Smooth muscle cell (in vitro differentiated cells): Measurements from ENCODE around the gene TSPAN18. TPM values are rescaled to one million over a fixed set of nuclear protein-coding genes. Genes with fewer than 3 reads are reported as not detected.

Experiments
- DNase-seq: peaks from one replicate; lab custom pipeline; 2025; ENCODE audit not compliant: unreplicated experiment; lab: John Stamatoyannopoulos, UW
- H2AFZ ChIP-seq: fragments of 200-600 bp; sonication (generic); 2 replicates; pipeline ENCODE4 v1.6.0; 2016; ENCODE audit warnings: antibody characterized with exemption, low read depth, mild to moderate bottlenecking
- H3F3A ChIP-seq: fragments of 200-600 bp; sonication (generic); 2 replicates; pipeline ENCODE4 v1.6.0; 2017; ENCODE audit warnings: antibody characterized with exemption, low read depth
- H3K27ac ChIP-seq: fragments of 200-600 bp; sonication (generic); 2 replicates; pipeline ENCODE4 v1.5.1; 2016; ENCODE audit warnings: low read depth, mild to moderate bottlenecking
- H3K27me3 ChIP-seq: fragments of 200-600 bp; sonication (generic); 2 replicates; pipeline ENCODE4 v1.6.1; 2016; ENCODE audit warnings: low read depth, mild to moderate bottlenecking
- H3K36me3 ChIP-seq: fragments of 200-600 bp; sonication (generic); 2 replicates; pipeline ENCODE4 v1.5.1; 2016; ENCODE audit warnings: low read depth
- H3K4me1 ChIP-seq: fragments of 200-600 bp; sonication (generic); 2 replicates; pipeline ENCODE4 v1.5.1; 2016; ENCODE audit warnings: low read depth
- H3K4me2 ChIP-seq: fragments of 200-600 bp; sonication (generic); 2 replicates; pipeline ENCODE4 v1.6.0; 2016; ENCODE audit warnings: mild to moderate bottlenecking
- H3K4me3 ChIP-seq: fragments of 200-600 bp; sonication (generic); 2 replicates; pipeline ENCODE4 v1.5.1; 2016; ENCODE audit warnings: mild to moderate bottlenecking
- H3K79me2 ChIP-seq: fragments of 200-600 bp; sonication (generic); 2 replicates; pipeline ENCODE4 v1.6.0; 2016; ENCODE audit warnings: low read depth, mild to moderate bottlenecking
- H3K9ac ChIP-seq: fragments of 200-600 bp; sonication (generic); 2 replicates; pipeline ENCODE4 v1.6.0; 2016; ENCODE audit warnings: low read depth
- H3K9me3 ChIP-seq: fragments of 200-600 bp; sonication (generic); replicated peaks from 2 replicates; pipeline ENCODE4 v1.5.1; 2016; ENCODE audit warnings: low read depth
- H4K20me1 ChIP-seq: fragments of 200-600 bp; sonication (generic); 2 replicates; pipeline ENCODE4 v1.6.0; 2016; ENCODE audit warnings: low read depth
- CTCF ChIP-seq: fragments of 200-600 bp; sonication (generic); IDR thresholded peaks from 2 replicates; pipeline ENCODE4 v1.5.1; 2017; ENCODE audit warnings: borderline replicate concordance, mild to moderate bottlenecking, antibody characterized with exemption; ENCODE audit not compliant: insufficient read depth, poor library complexity, severe bottlenecking
- WGBS: methylation state at CpG from one replicate; pipeline ENCODE4 v1.1.7; 2016; ENCODE audit warnings: low lambda C conversion rate; 5-methylcytosine and 5-hydroxymethylcytosine counted together
- polyA plus RNA-seq: library from polyadenylated mRNA; unstranded; fragments of >200 nt; fragmentation: Nextera tagmentation; extraction: Ambion mirVana; gene quantifications from 2 replicates; pipeline ENCODE4 v1.2.1, GENCODE V29; 2016
- total RNA-seq: library from RNA; depleted of rRNA; stranded (reverse); fragments of >200 nt; gene quantifications from 2 replicates; pipeline ENCODE4 v1.2.3, GENCODE V29; 2014

The TSPAN18 gene
- total and polyA plus RNA-seq, 2 experiments from 2014 or later = 3.4 to 15.3 TPM

- H3K79me2 ChIP-seq = no peaks in the 10 kb centered on the region
- H3K27ac ChIP-seq = no peak overlapping the region
- no peak overlapping the region for H3K9ac ChIP-seq
- no peaks in the 10 kb centered on the region for H3K27me3 ChIP-seq
- no peaks in the 10 kb centered on the region for H3K36me3 ChIP-seq
- 85% methylated on average over 10 of the region's 12 CpGs for WGBS
- DNase-seq = no peak
- no peak for TF ChIP-seq CTCF
- no peaks in the 10 kb centered on the region for H3K9me3 ChIP-seq
- H3K4me1 ChIP-seq = no peaks in the 10 kb centered on the region
- H3K4me3 ChIP-seq = no peak overlapping the region
- no peak overlapping the region for H2AFZ ChIP-seq
- no peak overlapping the region for H3K4me2 ChIP-seq
- no peaks in the 10 kb centered on the region for H3F3A ChIP-seq
- H4K20me1 ChIP-seq = peaks cover 59% of the 10 kb centered on the region
Observed at GRCh38 chr11:44936951-44937543, 210.3 kb downstream of the TSPAN18 start.

- no peak for TF ChIP-seq CTCF
- Histone ChIP-seq H2AFZ (no peak overlapping the region), H3K79me2 (no peaks in the 10 kb centered on the region), H4K20me1 (peaks cover 70% of the 10 kb centered on the region), H3K4me3 (no peak overlapping the region), H3K36me3 (no peaks in the 10 kb centered on the region), H3K4me2 (no peak overlapping the region), H3K27ac (no peak overlapping the region), H3F3A (no peaks in the 10 kb centered on the region), H3K4me1 (peaks cover under 1% of the 10 kb centered on the region), H3K9me3 (no peaks in the 10 kb centered on the region), H3K27me3 (no peaks in the 10 kb centered on the region), H3K9ac (no peak overlapping the region)
- no peak for DNase-seq
- 91% methylated on average over 19 of the region's 19 CpGs for whole genome bisulfite sequencing
Observed at GRCh38 chr11:44938066-44938691, 211.4 kb downstream of the TSPAN18 start.

GRCh38 chr11:44939673-44940395 lies 213.1 kb downstream of the TSPAN18 start:
- 82% methylated on average over 22 of the region's 22 CpGs for WGBS
- H3K4me2 ChIP-seq = no peak overlapping the region
- no peaks in the 10 kb centered on the region for H3K27me3 ChIP-seq
- no peak overlapping the region for H2AFZ ChIP-seq
- no peaks in the 10 kb centered on the region for H3F3A ChIP-seq
- H3K36me3 ChIP-seq = no peaks in the 10 kb centered on the region
- H4K20me1 ChIP-seq = peaks cover 87% of the 10 kb centered on the region
- no peak overlapping the region for H3K4me3 ChIP-seq
- H3K79me2 ChIP-seq = no peaks in the 10 kb centered on the region
- H3K9ac ChIP-seq = no peak overlapping the region
- H3K9me3 ChIP-seq = no peaks in the 10 kb centered on the region
- no peak for DNase-seq
- no peak overlapping the region for H3K27ac ChIP-seq
- peaks cover 14% of the 10 kb centered on the region for H3K4me1 ChIP-seq
- TF ChIP-seq CTCF = peak; percentile 21
